SIG-M5 treated with dmso at 0.1 percent for 504 hours (cell line): ENCODE measurements around the gene RAB10.
"Not testable (repeated sequence)": the region's sequence is repeated elsewhere in the genome, so short reads cannot be mapped to it uniquely, and the experiment has no call there.

Source experiments
- DNase-seq: peaks from one replicate; lab custom pipeline; 2025; ENCODE audit not compliant: unreplicated experiment; lab: John Stamatoyannopoulos, UW

RAB10 gene

GRCh38 chr2:26054598-26055348 lies 20.9 kb downstream of the RAB10 start:
- no peak for DNase-seq

- DNase-seq: no peak
Observed at GRCh38 chr2:26058390-26058789, 24.5 kb downstream of the RAB10 start.

- DNase-seq: no peak
Observed at GRCh38 chr2:26059542-26059941, 25.7 kb downstream of the RAB10 start.

GRCh38 chr2:26061539-26061938 lies 27.7 kb downstream of the RAB10 start:
- no peak for DNase-seq

GRCh38 chr2:26064846-26065245 lies 31.0 kb downstream of the RAB10 start:
- no peak for DNase-seq

GRCh38 chr2:26067186-26067974 lies 33.5 kb downstream of the RAB10 start:
- DNase-seq: no peak

- no peak for DNase-seq
Observed at GRCh38 chr2:26067980-26068507, 34.2 kb downstream of the RAB10 start.

GRCh38 chr2:26068602-26069298 lies 34.9 kb downstream of the RAB10 start:
- peak; percentile 87 for DNase-seq

- DNase-seq: no peak
Observed at GRCh38 chr2:26070730-26071129, 36.8 kb downstream of the RAB10 start.

GRCh38 chr2:26072925-26073768 lies 39.3 kb downstream of the RAB10 start:
- no peak for DNase-seq

- no peak for DNase-seq
Observed at GRCh38 chr2:26073830-26074229, 39.9 kb downstream of the RAB10 start.

GRCh38 chr2:26074676-26075075 lies 40.8 kb downstream of the RAB10 start:
- DNase-seq: no peak

- no peak for DNase-seq
Observed at GRCh38 chr2:26075173-26075572, 41.3 kb downstream of the RAB10 start.

GRCh38 chr2:26076001-26076587 lies 42.2 kb downstream of the RAB10 start:
- no peak for DNase-seq

- DNase-seq: no peak
Observed at GRCh38 chr2:26077291-26077690, 43.4 kb downstream of the RAB10 start.

GRCh38 chr2:26078939-26079338 lies 45.1 kb downstream of the RAB10 start:
- DNase-seq: no peak

- DNase-seq: no peak
Observed at GRCh38 chr2:26080356-26080755, 46.5 kb downstream of the RAB10 start.

GRCh38 chr2:26080925-26081324 lies 47.0 kb downstream of the RAB10 start:
- not testable (repeated sequence) for DNase-seq

- no peak for DNase-seq
Observed at GRCh38 chr2:26081556-26081955, 47.7 kb downstream of the RAB10 start.

- no peak for DNase-seq
Observed at GRCh38 chr2:26086155-26086637, 52.3 kb downstream of the RAB10 start.
